ENCODE results near the gene AMHR2.

DNA sequence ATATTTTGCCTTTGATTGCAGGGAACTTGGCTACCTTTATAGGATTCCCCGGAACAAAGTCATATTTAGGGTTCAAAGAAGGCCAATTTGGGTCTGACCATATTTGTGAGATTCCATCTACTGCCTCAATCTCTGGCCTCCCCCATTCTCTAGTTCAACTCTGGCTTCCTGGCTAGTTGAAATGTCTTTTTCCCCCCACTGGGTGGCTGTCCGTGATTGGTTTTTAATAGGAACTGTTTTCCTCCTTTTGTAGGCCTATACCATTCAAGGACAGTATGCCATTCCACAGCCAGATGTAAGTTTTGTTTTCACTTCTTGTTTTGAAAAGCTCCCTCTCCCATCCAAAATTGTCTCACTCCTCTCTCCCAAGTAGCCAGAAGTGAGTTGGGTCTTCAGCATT lies 42.0 kb downstream of the AMHR2 start:
- TF ChIP-seq, protein P1, sequence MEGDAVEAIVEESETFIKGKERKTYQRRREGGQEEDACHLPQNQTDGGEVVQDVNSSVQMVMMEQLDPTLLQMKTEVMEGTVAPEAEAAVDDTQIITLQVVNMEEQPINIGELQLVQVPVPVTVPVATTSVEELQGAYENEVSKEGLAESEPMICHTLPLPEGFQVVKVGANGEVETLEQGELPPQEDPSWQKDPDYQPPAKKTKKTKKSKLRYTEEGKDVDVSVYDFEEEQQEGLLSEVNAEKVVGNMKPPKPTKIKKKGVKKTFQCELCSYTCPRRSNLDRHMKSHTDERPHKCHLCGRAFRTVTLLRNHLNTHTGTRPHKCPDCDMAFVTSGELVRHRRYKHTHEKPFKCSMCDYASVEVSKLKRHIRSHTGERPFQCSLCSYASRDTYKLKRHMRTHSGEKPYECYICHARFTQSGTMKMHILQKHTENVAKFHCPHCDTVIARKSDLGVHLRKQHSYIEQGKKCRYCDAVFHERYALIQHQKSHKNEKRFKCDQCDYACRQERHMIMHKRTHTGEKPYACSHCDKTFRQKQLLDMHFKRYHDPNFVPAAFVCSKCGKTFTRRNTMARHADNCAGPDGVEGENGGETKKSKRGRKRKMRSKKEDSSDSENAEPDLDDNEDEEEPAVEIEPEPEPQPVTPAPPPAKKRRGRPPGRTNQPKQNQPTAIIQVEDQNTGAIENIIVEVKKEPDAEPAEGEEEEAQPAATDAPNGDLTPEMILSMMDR (optimal IDR thresholded peaks at IDR 0.05 in 1 of 3, IDR thresholded peaks at IDR 0.05 in 1 of 3, conservative IDR thresholded peaks at IDR 0.05 in 1 of 3; ENCODE audit: extremely low read depth in 1 of 3, insufficient read depth in 2 of 3, low read length in 3 of 3) = no peak
- TF ChIP-seq EZH2 (IDR thresholded peaks at IDR 0.05; ENCODE audit: low read length) = no peak

All from keratinocyte (primary cell).